Nucleus accumbens (tissue), 56 donors: Measurements from ENCODE around the gene CYSTM1.
A peak's percentile ranks its signal among the peaks of the same experiment; 100 is the strongest.
"Not testable (repeated sequence)": the region's sequence is repeated elsewhere in the genome, so short reads cannot be mapped to it uniquely, and the experiment has no call there.

ENCODE experiments used
- DNase-seq, 56 donors: peaks; one replicate each; lab custom pipeline; 2025; lab: John Stamatoyannopoulos, UW

CYSTM1 gene

GRCh38 chr5:140174014-140174413, 974 bp upstream of the CYSTM1 start:
- DNase-seq = no peak

- DNase-seq = peak in 44 of 56 donors; percentile 29 to 71 (median 57)
These were observed 511 bp downstream of the CYSTM1 start for GRCh38 chr5:140175367-140176030.

DNA sequence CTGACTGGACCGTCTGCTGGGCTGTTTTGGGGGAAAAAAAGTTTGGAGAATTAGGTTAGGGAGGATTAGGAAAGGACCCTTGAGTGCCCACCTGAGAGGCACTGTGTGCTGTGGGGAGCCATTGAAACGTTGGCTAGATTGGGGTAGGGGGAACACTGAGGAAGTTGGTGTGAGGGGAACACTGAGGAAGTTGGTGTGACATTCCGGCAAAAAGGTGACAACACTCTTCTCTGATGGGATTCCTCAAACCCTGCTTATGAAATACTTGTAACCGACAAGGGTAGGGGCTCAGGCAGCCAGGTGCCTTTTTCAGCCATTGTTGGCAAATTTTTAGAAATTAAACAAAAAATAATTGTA, 1.0 kb downstream of the CYSTM1 start:
- no peak for DNase-seq

- peak in 3 of 56 donors; percentile 5 to 23 (median 13) for DNase-seq
These were observed 3.1 kb downstream of the CYSTM1 start for GRCh38 chr5:140178086-140178410.

- DNase-seq = no peak
These were observed 3.6 kb downstream of the CYSTM1 start for GRCh38 chr5:140178482-140179116.

DNA sequence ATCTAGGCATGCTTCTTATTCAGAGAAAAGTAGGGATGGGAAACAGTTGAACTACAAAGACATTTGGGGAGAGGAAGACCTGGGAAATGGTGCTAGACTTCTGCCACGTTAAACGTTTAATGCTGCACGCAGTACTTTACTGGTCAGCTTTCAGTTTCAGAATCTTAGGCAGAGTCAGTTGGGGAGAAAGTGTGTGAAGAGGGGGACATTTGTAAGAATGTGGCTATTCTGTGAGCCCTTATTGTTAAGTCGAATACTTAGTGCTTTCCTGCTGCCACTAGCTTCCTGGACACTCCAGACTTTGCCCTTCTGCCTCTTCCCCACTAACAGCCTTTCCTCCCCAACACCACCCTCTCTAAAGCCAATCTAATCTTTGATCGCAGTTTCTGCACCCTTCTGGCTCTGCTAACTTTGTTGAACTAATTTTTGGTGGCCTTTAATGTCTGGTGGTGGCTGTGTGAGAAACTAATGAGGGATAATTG, 6.1 kb downstream of the CYSTM1 start:
- no peak for DNase-seq

- no peak for DNase-seq
These were observed 6.5 kb downstream of the CYSTM1 start for GRCh38 chr5:140181525-140181924.

DNA sequence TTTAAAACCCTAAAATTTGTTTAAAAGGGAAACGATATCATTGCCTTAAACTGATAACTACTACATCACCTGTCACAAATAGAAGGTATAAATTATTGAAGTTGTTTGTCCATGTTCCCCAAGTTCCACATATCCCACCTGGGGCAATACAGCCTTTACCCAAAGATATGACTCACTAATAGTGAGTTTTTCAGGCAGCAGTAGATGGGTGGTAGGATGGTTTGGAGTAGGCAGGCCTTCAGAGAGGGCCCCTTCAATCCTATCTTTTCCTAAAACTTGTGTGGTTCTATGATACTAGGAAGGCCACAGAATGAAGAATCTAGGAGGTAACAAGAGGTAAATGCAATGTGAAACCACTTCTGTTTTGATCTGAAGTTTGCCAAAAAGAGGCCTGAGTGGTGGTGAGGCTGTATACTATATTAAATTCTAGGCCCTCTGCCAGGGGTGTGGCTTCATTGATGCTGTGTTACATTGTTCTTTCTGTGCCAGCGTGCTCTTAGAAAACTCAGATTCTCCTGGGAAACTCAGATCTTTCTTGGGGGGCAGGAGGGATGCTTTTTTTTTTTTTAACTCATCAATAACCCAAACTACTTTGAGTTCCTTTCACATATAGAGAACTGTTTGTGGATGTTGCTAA, 7.2 kb downstream of the CYSTM1 start:
- no peak for DNase-seq

DNA sequence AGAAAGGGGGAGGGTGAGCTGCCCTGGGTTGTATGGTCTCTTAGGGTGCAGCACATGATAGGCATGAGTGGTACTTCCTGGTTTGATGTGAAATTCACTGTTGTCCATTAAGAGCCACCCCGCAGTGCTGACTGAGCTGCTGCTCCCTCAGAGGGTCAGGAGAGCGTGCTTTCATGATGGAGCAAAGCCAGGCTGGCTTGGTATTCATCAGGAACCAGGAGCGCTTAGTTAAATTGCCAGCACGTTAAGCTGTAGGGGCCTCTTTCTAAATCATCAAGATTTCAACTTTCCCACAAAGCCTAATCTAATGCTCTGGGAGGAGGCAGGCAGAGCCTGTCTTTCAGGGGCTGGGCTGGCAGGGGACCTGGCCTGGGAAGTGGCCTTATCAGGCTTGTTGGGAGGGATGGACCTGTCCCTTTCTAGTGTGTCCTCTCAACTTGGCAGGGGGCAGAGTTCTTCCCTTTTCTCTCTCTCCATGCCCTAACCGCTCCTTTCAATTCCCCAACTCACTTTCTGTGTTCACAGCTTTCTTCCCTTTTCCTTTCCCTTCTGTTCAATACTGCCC, 7.9 kb downstream of the CYSTM1 start:
- peak in 8 of 56 donors; percentile 4 to 34 (median 10) for DNase-seq

GRCh38 chr5:140185409-140185808, 10.4 kb downstream of the CYSTM1 start:
- DNase-seq = no peak

DNA sequence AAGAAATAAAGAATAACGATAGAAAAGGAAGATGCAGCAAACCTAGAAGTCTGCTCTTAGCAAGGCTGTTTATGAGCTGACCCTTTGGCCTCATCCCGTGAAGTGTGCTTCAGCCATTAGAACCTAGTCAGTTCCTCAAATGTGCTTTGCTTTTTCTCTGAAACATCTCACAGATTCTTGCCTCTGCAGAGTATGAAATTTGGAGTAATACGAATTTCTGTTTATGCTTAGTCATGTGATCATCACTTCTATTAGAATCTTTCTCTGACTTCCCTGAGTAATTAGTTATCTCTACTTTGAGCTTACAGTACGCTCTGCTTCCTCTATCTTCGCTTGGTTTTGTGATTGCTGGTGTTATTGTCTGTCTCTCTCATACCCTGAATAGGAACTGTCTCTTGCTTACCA, 11.3 kb downstream of the CYSTM1 start:
- DNase-seq = no peak

DNA sequence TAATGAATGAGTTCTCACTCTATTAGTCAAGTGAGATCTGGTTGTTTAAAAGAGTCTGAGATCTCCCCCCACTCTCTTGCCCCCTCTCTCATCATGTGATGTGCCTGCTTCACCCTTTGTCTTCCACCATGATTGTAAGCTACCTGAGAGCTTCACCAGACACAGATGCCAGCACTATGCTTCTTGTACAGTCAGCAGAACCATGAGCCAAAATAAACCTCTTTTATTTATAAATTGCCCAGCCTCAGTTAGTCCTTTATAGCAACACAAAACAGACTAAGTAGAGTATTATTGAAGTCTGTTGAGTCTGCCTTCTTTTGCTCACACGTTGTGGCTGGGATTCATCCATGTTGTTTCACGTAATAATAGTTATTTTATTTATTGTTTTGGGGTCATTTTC, 14.3 kb downstream of the CYSTM1 start:
- DNase-seq = no peak

DNA sequence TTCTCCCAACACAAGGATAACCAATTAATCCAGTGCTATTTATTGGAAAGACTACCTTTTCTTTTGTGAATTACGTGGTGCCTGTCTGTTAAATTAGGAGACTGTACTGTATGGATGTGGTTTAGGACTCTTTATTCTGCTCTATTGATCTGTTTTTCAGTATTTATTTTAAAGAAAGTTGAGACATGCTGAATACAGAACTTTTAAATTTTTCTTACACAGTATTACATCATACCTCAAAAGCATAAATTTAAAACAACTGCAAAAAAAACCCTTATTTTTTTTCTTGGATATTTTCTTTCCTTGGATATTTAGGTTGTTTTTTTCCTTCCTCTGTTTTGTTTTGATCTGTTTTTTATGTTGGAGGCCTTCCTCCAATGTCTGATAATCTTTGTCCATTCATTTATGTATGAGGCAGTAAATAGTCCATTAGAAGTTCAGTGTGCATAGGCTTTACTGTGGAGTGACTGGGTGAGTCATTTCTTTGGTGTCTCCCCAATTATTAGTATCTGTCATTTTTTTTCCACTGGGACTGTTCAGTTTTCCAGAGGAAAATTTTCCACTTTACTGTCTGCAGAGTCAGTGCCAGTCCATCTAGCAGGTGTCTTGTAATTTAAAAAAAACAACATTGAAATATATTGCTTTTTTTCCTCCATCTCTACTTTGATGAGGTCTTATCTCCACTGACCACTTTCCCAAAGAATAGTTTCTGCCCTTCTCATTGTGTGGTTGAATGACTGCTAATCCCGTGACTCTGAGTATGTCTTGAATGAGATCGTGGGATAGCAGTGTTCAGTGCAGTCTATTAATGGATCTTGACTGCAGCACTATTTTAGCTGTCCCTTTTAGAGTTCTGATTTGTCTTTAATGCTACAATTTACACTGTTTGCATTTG, 15.2 kb downstream of the CYSTM1 start:
- no peak for DNase-seq

DNA sequence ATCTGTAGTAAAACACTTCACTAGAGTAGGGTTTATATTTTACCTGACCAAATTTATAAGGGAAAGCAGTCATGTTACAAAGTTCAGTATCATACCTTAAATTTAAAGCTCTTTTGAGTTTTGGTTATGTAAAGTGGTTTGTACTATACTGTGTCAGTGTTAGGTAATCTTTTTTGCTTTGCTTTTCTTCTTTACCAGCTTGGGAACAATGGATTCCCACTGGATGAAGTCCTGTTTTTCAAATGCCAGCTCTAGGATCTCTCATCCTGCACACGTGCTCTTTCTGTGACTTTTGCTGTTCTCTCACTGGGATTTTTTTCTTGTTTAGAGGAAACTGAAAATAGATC, 15.9 kb downstream of the CYSTM1 start:
- no peak for DNase-seq

DNA sequence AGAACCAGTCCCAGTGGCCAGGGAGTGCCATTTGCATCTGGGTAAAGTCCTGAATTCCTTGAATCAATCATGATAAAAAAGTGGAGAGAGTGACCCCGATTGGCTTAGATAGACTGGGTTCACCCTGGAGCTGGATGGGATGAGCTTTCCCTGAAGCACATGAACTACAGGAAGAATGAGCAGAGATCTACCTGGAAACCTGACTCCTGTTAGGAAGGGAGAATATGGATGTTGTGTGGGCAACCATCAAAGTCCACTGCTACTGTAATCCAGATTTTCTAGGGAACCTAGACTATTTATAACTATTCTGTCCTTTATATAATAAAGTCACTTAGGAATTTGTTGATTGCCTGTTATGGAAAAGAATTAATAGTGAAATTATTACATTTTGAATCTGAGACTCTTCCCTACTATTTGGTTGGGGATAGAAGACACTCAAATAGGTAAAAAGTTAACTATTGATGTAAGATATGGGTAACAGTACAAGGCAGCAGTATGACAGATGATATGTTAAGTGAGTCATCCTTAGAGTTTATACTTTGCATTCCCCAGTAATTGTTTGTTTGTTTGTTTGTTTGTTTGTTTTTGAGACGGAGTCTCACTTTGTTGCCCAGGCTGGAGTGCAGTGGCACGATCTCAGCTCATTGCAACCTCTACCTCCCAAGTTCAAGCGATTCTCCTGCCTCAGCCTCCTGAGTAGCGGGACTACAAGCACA, 17.9 kb downstream of the CYSTM1 start:
- DNase-seq = no peak

DNA sequence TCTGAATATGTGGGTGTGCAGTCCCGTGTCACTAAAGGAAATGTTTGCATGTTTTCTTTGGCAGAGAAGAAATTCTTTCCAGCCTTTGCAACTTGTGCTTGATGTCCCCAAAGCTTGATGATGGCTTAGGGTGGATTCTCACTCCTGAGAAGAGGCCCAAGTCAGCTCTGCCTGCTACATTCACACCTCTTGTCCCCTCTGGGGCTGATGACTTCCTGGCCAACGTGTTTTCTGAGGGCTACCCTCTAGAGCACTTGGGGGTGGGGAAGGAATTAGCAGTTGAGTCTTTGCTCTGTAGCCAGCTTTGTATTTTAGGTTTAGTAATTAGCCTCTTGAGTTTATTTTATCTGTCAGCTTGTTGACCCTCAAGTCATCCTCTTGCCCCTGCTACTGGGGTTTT, 19.7 kb downstream of the CYSTM1 start:
- DNase-seq = no peak

DNA sequence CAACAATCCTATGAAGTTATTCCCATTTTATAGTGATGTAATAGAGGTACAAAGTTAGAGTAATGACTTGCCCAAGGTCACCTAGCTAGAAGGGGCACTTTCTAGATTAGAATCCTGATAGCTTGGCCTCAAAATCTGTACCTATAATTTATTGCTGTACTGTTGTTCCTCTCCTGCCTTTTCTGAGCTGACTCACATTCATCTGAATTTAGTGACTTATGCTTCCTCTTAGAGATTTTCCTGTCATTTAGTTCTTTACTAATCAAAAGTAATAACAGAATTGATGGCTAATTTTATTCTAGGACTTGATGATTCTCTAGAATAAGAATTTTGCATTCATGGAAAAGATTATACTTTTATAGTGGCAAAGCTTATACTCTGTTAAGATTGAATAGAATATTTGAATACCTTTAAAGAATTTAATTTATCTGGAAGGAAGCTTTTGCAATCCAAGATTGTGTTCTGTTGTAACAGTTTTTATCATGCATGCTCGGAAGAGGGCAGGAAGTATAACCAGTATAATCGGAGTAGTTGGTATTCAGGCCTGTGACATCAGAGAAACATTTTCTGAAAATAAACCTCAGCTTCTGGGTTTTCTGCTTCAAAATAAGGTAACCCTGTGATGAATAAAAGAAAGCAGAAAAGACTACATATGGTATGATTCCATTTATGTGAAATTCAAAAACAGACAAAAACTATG, 21.3 kb downstream of the CYSTM1 start:
- no peak for DNase-seq

DNA sequence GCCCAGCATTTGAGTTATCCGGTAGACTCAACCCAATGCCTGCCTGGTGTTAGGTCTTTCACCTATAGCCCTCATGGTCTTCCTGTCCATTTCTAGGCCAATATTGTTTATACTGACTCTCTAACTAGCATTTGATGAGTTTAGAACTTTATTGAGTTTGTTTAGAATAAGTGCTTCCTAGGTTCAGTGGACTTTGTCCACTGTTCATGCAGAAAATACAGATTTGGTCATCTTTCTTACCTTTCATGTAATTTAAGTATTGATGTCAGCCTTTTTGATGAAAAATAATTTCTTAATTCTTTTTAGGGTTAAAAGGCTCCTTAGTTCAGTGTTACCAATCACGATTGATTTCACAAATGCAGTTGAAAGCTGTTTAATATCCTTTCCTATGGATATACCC, 22.0 kb downstream of the CYSTM1 start:
- DNase-seq = no peak

- DNase-seq = not testable (repeated sequence)
These were observed 23.9 kb downstream of the CYSTM1 start for GRCh38 chr5:140198915-140199314.

DNA sequence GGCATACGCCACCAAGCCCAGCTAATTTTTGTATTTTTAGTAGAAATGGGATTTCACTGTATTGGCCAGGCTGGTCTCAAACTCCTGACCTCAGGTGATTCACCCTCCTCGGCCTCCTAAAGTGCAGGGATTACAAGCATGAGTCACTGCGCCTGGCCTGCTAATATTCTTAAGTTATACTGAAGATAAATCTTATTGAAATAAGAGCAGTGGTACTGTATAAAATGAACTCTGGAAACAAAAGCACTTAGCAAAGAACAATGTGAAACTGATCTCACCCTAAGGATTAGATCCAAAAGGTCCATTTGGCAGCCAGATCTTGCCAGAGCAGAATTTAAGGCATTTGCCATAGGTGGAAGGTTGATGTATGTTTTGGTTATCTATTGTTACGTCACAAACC, 27.1 kb downstream of the CYSTM1 start:
- no peak for DNase-seq
